ENCODE results near the gene CCL1. TPM values are rescaled to one million over a fixed set of nuclear protein-coding genes. Genes with fewer than 3 reads are reported as not detected.

CCL1 gene
- polyA plus RNA-seq, 3 donors: not detected

DNA sequence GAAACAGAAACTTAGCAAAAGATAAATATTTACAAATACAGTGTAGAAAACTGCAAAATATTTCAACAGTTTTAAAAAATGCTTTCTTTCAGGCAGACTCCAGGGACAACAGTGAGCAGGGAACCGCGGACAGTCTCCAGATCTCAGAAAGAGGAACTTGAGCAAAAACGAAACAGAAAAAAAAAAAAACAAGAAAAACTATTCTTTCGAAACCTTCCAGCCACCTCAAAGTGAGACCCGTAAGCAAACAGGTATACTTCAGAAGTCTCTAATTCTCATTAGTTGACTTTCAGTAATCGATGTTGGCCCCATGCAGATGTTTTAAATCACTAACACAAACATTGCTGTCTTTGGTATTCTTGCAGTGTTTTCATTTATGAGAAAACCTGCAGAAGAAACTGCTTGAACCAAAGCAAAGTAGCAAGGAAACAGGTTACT, 15.7 kb upstream of the CCL1 start:
- no peaks in the 10 kb centered on the region for H3K9me3 ChIP-seq (replicated peaks in 1 of 2; ENCODE audit: control insufficient read depth in 1 of 2, insufficient read depth in 1 of 2, low read length in 2 of 2)
- intact Hi-C loops (cut with micrococcal nuclease): no loop called here
- H3K4me1 Mint-ChIP-seq: peaks cover 56% of the 10 kb centered on the region
- peak; percentile 63 to 75 (median 73) for DNase-seq
- H3K9ac ChIP-seq (ENCODE audit: insufficient read depth, low read length, poor library complexity, severe bottlenecking): no peak overlapping the region
- peaks cover 56 to 59% of the 10 kb centered on the region in 2 donors for H3K4me1 ChIP-seq (ENCODE audit: control insufficient read depth in 1 of 2, insufficient read depth in 2 of 2, low read length in 2 of 2)
- peak overlapping the region in 1 of 2 donors; percentile 42 for H3K4me3 Mint-ChIP-seq
- peak overlapping the region in 1 of 3 experiments; percentile 54 for H3K4me3 ChIP-seq (replicated peaks in 1 of 3; ENCODE audit: low read depth in 2 of 3, low read length in 3 of 3)
- no peaks in the 10 kb centered on the region for H3K36me3 ChIP-seq (replicated peaks in 1 of 2; ENCODE audit: control insufficient read depth in 1 of 2, insufficient read depth in 2 of 2, low read length in 2 of 2)
- no peaks in the 10 kb centered on the region for H3K79me2 ChIP-seq (ENCODE audit: insufficient read depth, low read length)
- 0% methylated on average over 1 of the region's 6 CpGs for WGBS (ENCODE audit: insufficient coverage)
- peak overlapping the region; percentile 68 to 93 (median 88) for H3K27ac Mint-ChIP-seq
- no peak overlapping the region for H2AFZ ChIP-seq (ENCODE audit: insufficient read depth, low read depth, low read length, poor library complexity, severe bottlenecking)
- H4K20me1 ChIP-seq (ENCODE audit: insufficient read depth, low read length): no peaks in the 10 kb centered on the region
- peaks cover 0 to 2% (median 0%) of the 10 kb centered on the region in 7 donors for H3K9me3 Mint-ChIP-seq
- H3K27me3 ChIP-seq (ENCODE audit: control insufficient read depth in 2 of 2, insufficient read depth in 2 of 2, low read length in 2 of 2): no peaks in the 10 kb centered on the region
- TF ChIP-seq, protein P1, sequence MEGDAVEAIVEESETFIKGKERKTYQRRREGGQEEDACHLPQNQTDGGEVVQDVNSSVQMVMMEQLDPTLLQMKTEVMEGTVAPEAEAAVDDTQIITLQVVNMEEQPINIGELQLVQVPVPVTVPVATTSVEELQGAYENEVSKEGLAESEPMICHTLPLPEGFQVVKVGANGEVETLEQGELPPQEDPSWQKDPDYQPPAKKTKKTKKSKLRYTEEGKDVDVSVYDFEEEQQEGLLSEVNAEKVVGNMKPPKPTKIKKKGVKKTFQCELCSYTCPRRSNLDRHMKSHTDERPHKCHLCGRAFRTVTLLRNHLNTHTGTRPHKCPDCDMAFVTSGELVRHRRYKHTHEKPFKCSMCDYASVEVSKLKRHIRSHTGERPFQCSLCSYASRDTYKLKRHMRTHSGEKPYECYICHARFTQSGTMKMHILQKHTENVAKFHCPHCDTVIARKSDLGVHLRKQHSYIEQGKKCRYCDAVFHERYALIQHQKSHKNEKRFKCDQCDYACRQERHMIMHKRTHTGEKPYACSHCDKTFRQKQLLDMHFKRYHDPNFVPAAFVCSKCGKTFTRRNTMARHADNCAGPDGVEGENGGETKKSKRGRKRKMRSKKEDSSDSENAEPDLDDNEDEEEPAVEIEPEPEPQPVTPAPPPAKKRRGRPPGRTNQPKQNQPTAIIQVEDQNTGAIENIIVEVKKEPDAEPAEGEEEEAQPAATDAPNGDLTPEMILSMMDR (IDR thresholded peaks at IDR 0.05): peak; percentile 37
- H3K27ac ChIP-seq (ENCODE audit: low read depth in 1 of 2, low read length in 2 of 2): peak overlapping the region in 1 of 2 donors; percentile 64
- peaks cover 0 to 2% (median 0%) of the 10 kb centered on the region in 3 donors for H3K27me3 Mint-ChIP-seq (ENCODE audit: low read depth in 3 of 3)
- H3K36me3 Mint-ChIP-seq: no peaks in the 10 kb centered on the region
- H3K4me2 ChIP-seq (replicated peaks; ENCODE audit: extremely low read depth, low read length, poor library complexity, severe bottlenecking): peak overlapping the region; percentile 72

DNA sequence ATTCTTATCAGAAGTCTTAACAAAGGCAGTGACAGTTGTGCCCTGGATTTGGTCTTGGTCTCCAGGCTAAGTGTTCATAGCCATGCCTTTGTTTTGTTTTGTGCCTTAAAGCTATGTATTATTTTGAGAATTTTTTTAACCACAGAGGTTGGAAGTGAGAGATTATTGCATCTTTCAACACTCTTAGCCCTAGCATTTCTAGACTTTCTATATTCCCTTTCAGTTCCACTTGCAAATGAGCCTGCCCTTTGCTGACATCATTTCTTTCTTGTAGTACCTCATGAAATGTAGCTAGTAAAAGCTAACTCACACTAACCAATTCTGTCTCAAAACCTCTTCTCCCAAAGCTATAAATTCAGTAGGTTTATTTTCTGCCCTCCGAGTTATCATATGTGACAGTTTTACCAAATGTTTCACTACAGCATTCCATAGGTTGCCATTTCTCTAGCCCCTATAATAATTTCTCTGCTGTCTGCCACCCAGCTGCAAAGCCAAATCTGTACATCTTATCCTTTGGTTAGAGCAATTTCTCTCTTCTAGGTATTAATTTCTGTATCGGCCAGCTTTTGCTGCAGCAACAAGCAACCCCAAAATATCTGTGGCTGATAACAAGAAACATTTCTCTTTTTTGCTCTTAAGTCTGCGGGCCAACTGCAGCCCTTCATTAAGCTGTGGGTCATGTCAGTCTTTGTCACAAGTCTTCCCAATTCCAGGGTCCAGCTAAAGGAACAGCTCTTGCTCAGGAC, 14.2 kb upstream of the CCL1 start:
- 96% methylated on average over 2 of the region's 3 CpGs for WGBS (ENCODE audit: insufficient coverage)
- Mint-ChIP-seq H3K27me3 (ENCODE audit: low read depth in 3 of 3) (peaks cover 0 to 2% (median 0%) of the 10 kb centered on the region in 3 donors), H3K4me1 (peaks cover 48% of the 10 kb centered on the region), H3K27ac (peak overlapping the region; percentile 16 to 93 (median 88)), H3K4me3 (no peak overlapping the region), H3K36me3 (peaks cover 0 to 2% of the 10 kb centered on the region in 2 donors), H3K9me3 (peaks cover 0 to 2% (median 0%) of the 10 kb centered on the region in 7 donors)
- no peaks in the 10 kb centered on the region for H3K79me2 ChIP-seq (ENCODE audit: insufficient read depth, low read length)
- no peaks in the 10 kb centered on the region for H3K9me3 ChIP-seq (replicated peaks in 1 of 2; ENCODE audit: control insufficient read depth in 1 of 2, insufficient read depth in 1 of 2, low read length in 2 of 2)
- H3K4me2 ChIP-seq (replicated peaks; ENCODE audit: extremely low read depth, low read length, poor library complexity, severe bottlenecking): no peak overlapping the region
- H3K4me3 ChIP-seq (replicated peaks in 1 of 3; ENCODE audit: low read depth in 2 of 3, low read length in 3 of 3): no peak overlapping the region
- H3K27me3 ChIP-seq (ENCODE audit: control insufficient read depth in 2 of 2, insufficient read depth in 2 of 2, low read length in 2 of 2): no peaks in the 10 kb centered on the region
- no peaks in the 10 kb centered on the region for H3K36me3 ChIP-seq (replicated peaks in 1 of 2; ENCODE audit: control insufficient read depth in 1 of 2, insufficient read depth in 2 of 2, low read length in 2 of 2)
- intact Hi-C loops (cut with micrococcal nuclease): no loop called here
- no peak overlapping the region for H3K9ac ChIP-seq (ENCODE audit: insufficient read depth, low read length, poor library complexity, severe bottlenecking)
- TF ChIP-seq, protein P1 (IDR thresholded peaks at IDR 0.05): no peak
- no peaks in the 10 kb centered on the region for H4K20me1 ChIP-seq (ENCODE audit: insufficient read depth, low read length)
- no peak for DNase-seq
- H3K4me1 ChIP-seq (ENCODE audit: control insufficient read depth in 1 of 2, insufficient read depth in 2 of 2, low read length in 2 of 2): peaks cover 52 to 56% of the 10 kb centered on the region in 2 donors
- peak overlapping the region; percentile 4 for H2AFZ ChIP-seq (ENCODE audit: insufficient read depth, low read depth, low read length, poor library complexity, severe bottlenecking)
- H3K27ac ChIP-seq (ENCODE audit: low read depth in 1 of 2, low read length in 2 of 2): peak overlapping the region; percentile 46 to 64

All from CD14-positive monocyte (primary cell).